Progenitor cell of endocrine pancreas (in vitro differentiated cells): ENCODE measurements around the gene AMFR. TPM values are rescaled to one million over a fixed set of nuclear protein-coding genes. Genes with fewer than 3 reads are reported as not detected.

Experiments
- DNase-seq: peaks from one replicate; pipeline ENCODE4 v3.0.0; 2021; ENCODE audit warnings: low spot score; ENCODE audit not compliant: unreplicated experiment
- H3K27ac Mint-ChIP-seq: 2 replicates; pipeline ENCODE4 v1.8.0; 2021; ENCODE audit warnings: mild to moderate bottlenecking, moderate library complexity, mixed read lengths
- H3K27me3 Mint-ChIP-seq: 2 replicates; pipeline ENCODE4 v1.8.0; 2021; ENCODE audit warnings: mixed read lengths
- H3K36me3 Mint-ChIP-seq: 2 replicates; pipeline ENCODE4 v1.8.0; 2022; ENCODE audit warnings: mixed read lengths; ENCODE audit not compliant: insufficient read depth
- H3K4me1 Mint-ChIP-seq: 2 replicates; pipeline ENCODE4 v1.8.0; 2021; ENCODE audit warnings: low read depth, mixed read lengths
- H3K4me3 Mint-ChIP-seq: 2 replicates; pipeline ENCODE4 v1.8.0; 2021; ENCODE audit warnings: low read depth, mild to moderate bottlenecking, moderate library complexity, mixed read lengths
- H3K9me3 Mint-ChIP-seq: 2 replicates; pipeline ENCODE4 v1.8.0; 2021; ENCODE audit warnings: low read depth, mixed read lengths
- total RNA-seq: library from RNA; stranded (reverse); gene quantifications from 2 replicates; pipeline ENCODE4 v1.2.1, GENCODE V29; 2021
- TF ChIP-seq, protein P1 (sequence below): fragments of 200-600 bp; sonication (generic); IDR thresholded peaks from one replicate; pipeline ENCODE4 v1.5.0; 2021; ENCODE audit warnings: antibody characterized with exemption, mild to moderate bottlenecking; ENCODE audit not compliant: unreplicated experiment

Gene AMFR
- total RNA-seq, 1 donor from 2014 or later: 55.8 TPM

DNA sequence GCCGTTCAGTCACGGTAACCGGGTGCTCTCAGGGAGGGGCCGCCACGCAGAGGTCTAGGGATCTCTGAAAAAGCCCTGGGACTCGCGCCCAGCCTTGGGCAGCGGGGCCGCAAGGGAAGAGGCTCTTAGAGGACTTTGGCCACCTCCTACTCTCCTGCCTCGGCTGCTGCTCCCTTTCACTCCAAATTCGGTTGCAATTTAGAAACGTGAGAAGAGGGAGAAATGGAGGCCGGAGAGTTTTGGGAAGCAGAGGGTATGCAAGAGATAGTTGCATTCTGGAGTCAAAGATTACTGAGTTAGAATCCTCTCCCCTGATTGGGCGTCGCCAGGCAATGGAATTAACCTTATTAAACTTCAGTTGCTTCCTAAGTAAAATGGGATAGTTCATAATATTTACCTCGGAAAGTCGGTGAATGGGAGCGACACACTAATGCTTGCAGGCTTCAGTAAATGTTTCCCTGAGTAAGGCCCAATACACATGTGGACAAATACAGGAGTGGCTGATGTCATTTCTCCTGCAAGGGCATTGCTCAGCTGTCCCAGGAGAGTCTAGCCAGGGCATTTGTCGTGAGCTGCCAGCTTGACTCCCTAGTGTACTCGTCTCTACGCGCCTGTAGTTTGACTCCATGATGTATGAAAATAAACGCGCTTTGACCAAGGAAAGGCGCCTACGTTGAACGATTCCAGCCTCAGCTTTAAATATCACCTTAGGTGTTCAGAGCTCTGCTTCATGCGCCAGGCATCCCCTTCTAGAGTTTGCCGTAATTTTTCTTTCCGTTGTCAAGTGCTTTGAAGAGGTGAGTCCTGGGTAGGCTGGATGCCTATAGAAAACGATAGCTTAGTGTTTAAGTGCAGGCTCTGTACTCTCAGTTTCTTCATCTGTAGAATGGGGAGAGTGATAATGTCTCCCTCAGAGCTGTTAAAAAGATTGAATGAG lies 26.7 kb upstream of the AMFR start:
- Mint-ChIP-seq H3K9me3 (no peaks in the 10 kb centered on the region), H3K36me3 (peaks cover 13% of the 10 kb centered on the region), H3K27me3 (no peaks in the 10 kb centered on the region), H3K4me3 (peak overlapping the region; percentile 92), H3K4me1 (peaks cover 38% of the 10 kb centered on the region), H3K27ac (peak overlapping the region; percentile 98)
- TF ChIP-seq, protein P1, sequence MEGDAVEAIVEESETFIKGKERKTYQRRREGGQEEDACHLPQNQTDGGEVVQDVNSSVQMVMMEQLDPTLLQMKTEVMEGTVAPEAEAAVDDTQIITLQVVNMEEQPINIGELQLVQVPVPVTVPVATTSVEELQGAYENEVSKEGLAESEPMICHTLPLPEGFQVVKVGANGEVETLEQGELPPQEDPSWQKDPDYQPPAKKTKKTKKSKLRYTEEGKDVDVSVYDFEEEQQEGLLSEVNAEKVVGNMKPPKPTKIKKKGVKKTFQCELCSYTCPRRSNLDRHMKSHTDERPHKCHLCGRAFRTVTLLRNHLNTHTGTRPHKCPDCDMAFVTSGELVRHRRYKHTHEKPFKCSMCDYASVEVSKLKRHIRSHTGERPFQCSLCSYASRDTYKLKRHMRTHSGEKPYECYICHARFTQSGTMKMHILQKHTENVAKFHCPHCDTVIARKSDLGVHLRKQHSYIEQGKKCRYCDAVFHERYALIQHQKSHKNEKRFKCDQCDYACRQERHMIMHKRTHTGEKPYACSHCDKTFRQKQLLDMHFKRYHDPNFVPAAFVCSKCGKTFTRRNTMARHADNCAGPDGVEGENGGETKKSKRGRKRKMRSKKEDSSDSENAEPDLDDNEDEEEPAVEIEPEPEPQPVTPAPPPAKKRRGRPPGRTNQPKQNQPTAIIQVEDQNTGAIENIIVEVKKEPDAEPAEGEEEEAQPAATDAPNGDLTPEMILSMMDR: no peak
- no peak for DNase-seq

DNA sequence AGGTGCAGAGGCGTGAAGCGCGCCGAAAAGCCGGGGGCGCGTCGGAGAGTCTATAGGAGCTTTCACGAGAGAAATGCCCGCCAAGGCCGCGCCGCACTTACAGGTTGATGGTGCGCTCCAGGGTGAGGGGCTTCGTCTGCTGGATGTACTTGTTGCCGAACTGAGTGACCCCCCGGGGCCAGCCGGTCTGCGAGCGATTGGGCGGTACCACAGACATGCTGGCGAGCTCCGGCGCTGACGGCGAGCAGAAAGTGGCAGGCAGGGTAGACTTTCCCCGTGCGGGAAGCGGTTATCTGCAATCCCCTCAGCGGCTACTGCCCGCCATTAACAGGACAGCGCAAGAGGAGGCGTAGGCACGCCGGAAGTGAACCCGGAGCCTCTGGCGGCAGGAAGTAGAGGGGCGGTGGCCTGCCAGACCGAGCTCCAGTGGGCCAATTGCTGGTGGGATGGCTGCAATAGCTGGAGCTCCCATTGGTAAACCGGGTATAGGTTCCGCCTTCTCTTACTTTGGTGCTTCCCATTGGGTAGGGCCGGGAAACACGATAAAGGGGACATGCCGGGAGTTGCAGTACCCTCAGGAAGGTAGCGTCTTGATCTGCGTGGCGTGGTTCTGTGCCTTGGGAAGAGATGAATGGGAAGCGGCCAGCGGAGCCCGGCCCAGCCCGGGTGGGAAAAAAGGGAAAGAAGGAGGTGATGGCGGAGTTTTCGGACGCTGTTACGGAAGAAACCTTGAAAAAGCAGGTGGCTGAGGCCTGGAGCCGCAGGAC lies 25.8 kb upstream of the AMFR start, which contains the start of the genes NUDT21 and OGFOD1:
TSS of gene NUDT21 (minus strand) at position 347 of the 767 bp plus-strand sequence. CDS start at position 217, 130 bp downstream.
TSS of gene OGFOD1 (plus strand) at position 569 of the 767 bp plus-strand sequence. CDS start at position 628, 59 bp downstream.
- TF ChIP-seq, protein P1: no peak
- peak; percentile 78 for DNase-seq

DNA sequence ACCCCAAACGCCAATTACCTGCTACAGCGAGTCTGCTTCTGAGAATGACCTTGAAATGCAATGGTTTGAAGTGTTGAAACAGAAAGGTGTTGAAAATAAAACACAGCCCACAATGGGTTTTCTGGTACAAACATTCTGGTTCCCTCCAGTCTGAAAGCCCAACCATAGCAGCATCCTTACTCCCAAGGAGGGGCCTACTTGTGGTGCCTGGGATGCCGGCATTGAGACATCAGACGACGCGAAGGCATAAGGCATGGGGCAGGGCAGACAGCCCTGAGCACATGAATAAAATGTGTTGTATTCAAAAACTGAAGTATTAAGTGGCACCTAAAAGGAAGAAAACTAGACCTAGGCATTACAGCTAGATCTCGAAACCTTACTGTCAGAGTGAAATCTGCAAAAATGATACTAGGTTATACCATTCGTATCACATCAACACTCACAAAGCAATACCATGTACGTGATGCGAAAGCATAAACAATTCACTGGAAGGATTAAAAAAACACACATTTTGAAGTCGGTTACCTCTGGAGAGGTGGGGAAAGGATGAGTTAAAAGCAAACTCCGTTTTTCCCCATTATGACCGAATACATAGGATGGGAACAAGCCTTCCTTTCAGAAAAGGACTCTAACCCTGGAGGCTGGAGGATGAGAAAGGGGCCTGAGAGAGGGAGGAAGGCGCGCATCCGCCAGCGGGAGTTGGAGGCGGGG lies 25.1 kb upstream of the AMFR start:
- peaks cover 5% of the 10 kb centered on the region for H3K36me3 Mint-ChIP-seq
- no peak for DNase-seq
- H3K27me3 Mint-ChIP-seq: no peaks in the 10 kb centered on the region
- peak overlapping the region; percentile 95 for H3K27ac Mint-ChIP-seq
- TF ChIP-seq, protein P1: no peak
- peaks cover 38% of the 10 kb centered on the region for H3K4me1 Mint-ChIP-seq
- peak overlapping the region; percentile 92 for H3K4me3 Mint-ChIP-seq
- no peaks in the 10 kb centered on the region for H3K9me3 Mint-ChIP-seq

More for the DNA sequence above, 25.8 kb upstream of the AMFR start, which contains the start of the genes NUDT21 and OGFOD1:
- Mint-ChIP-seq H3K27me3 (no peaks in the 10 kb centered on the region), H3K4me1 (peaks cover 38% of the 10 kb centered on the region), H3K36me3 (peaks cover 11% of the 10 kb centered on the region), H3K4me3 (peak within 1 kb of the TSS; percentile 92), H3K9me3 (no peaks in the 10 kb centered on the region), H3K27ac (peak within 1 kb of the TSS; percentile 98)

DNA sequence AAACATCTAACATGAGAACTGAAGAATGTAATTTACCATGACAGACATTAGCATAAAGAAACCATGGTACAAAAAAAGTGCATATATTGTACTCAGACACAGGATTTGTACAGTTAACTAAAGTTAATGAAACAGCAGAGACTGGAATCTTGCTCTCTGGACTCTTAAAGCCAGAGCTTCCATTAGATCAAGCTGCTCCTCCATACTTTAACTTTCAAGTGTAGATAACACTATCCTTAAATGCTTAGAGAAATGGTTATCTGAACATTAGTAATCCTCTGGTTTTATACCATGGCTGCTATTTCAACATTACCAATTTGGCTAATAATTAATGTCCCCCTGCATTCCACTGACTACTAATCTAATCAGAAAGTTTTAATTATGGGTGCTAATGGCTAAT lies 22.7 kb upstream of the AMFR start:
- Mint-ChIP-seq H3K36me3 (peaks cover 5% of the 10 kb centered on the region), H3K27me3 (no peaks in the 10 kb centered on the region), H3K27ac (peak overlapping the region; percentile 25), H3K4me1 (peaks cover 38% of the 10 kb centered on the region), H3K9me3 (no peaks in the 10 kb centered on the region), H3K4me3 (peak overlapping the region; percentile 23)
- TF ChIP-seq, protein P1: no peak
- DNase-seq: no peak
